ENCODE results near the gene MYLIP. TPM values are rescaled to one million over a fixed set of nuclear protein-coding genes. Genes with fewer than 3 reads are reported as not detected.

Gene MYLIP
- total RNA-seq, 1 experiment from 2014 or later: 12.5 TPM

DNA sequence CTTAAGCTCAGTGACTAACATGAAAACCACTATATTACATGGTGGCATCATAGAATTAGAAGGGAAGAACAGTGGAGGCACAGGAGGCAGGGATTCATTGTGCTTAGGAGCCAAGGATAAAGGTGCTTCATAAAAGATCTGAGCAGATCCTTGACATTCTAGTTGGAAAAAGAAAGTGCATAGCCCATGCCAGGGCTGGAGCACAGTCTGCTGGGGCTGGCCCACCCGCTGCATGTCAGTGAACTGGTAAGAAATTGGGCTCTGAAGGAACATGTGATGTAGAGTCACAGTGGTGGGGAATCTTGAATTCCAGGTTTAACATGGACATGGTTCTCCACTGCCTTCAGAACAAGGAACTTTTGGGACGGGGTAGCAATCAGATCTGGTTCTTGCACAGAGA is 20.4 kb downstream of the MYLIP start:
- H3K36me3 ChIP-seq (ENCODE audit: low read depth, low read length): peaks cover 23% of the 10 kb centered on the region
- no peaks in the 10 kb centered on the region for H4K20me1 ChIP-seq (ENCODE audit: low read length)
- no peak overlapping the region for H3K9ac ChIP-seq (ENCODE audit: low read length)
- TF ChIP-seq, protein P1, sequence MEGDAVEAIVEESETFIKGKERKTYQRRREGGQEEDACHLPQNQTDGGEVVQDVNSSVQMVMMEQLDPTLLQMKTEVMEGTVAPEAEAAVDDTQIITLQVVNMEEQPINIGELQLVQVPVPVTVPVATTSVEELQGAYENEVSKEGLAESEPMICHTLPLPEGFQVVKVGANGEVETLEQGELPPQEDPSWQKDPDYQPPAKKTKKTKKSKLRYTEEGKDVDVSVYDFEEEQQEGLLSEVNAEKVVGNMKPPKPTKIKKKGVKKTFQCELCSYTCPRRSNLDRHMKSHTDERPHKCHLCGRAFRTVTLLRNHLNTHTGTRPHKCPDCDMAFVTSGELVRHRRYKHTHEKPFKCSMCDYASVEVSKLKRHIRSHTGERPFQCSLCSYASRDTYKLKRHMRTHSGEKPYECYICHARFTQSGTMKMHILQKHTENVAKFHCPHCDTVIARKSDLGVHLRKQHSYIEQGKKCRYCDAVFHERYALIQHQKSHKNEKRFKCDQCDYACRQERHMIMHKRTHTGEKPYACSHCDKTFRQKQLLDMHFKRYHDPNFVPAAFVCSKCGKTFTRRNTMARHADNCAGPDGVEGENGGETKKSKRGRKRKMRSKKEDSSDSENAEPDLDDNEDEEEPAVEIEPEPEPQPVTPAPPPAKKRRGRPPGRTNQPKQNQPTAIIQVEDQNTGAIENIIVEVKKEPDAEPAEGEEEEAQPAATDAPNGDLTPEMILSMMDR (conservative IDR thresholded peaks at IDR 0.05; ENCODE audit: low read depth, low read length): no peak
- TF ChIP-seq EZH2 (IDR thresholded peaks at IDR 0.05; ENCODE audit: low read length, unreplicated experiment) (no peak), EZH2phosphoT487 (IDR thresholded peaks at IDR 0.05; ENCODE audit: borderline replicate concordance, low read length) (no peak)
- no peaks in the 10 kb centered on the region for H3K9me2 ChIP-seq (replicated peaks; ENCODE audit: low read length)
- H3F3A ChIP-seq (ENCODE audit: low read length, unreplicated experiment): no peaks in the 10 kb centered on the region
- H3K79me2 ChIP-seq (ENCODE audit: low read length): no peaks in the 10 kb centered on the region
- no peak overlapping the region for H2AFZ ChIP-seq (ENCODE audit: low read length)
- H3K27me3 ChIP-seq (ENCODE audit: low read length): no peaks in the 10 kb centered on the region
- H3K4me2 ChIP-seq (ENCODE audit: low read length): no peak overlapping the region
- no peaks in the 10 kb centered on the region for H3K9me3 ChIP-seq (ENCODE audit: low read length)
- ChIA-PET POLR2A (ENCODE audit: unreplicated experiment) (interaction anchor here (0.5 kb wide), 1 partner anchor 49 kb away, joined by 5 read pairs; no protein-coding TSS in a partner anchor), CTCF (no interaction called here)
- intact Hi-C loops (cut with micrococcal nuclease): no loop called here
- no peak for ATAC-seq
- no TSS peak for BruUV-seq (replicated peaks)
- no peak for DNase-seq
- H3K4me1 ChIP-seq (ENCODE audit: insufficient read depth, low read length): no peaks in the 10 kb centered on the region
- no peak overlapping the region for H3K27ac ChIP-seq (ENCODE audit: low read length)
- H3K4me3 ChIP-seq (ENCODE audit: low read length): no peak overlapping the region

DNA sequence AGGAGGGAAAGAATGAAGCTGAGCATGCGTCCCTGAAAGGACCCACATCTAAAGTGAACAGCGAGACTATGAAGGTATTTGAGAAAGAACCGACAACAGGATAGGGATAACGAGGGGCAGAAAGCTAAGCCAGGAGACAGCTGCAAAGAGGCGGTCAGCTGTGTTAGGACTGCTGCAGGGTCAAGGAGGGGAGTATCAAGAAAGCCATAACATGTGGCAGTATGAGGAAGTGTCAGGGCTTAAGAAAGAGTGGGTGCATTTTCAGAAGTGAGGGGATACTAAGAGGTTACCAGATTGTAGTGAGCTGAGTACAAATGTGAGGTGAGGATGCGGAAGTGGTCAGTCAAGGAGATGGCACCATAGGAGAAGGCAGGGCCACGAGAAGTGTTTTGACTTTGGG is 21.2 kb downstream of the MYLIP start:
- intact Hi-C loops (cut with micrococcal nuclease): no loop called here
- Histone ChIP-seq H3K9me2 (replicated peaks; ENCODE audit: low read length) (no peaks in the 10 kb centered on the region), H3K9me3 (ENCODE audit: low read length) (no peaks in the 10 kb centered on the region), H3F3A (ENCODE audit: low read length, unreplicated experiment) (no peaks in the 10 kb centered on the region), H3K9ac (ENCODE audit: low read length) (no peak overlapping the region), H3K36me3 (ENCODE audit: low read depth, low read length) (peaks cover 16% of the 10 kb centered on the region), H3K79me2 (ENCODE audit: low read length) (no peaks in the 10 kb centered on the region), H2AFZ (ENCODE audit: low read length) (no peak overlapping the region), H3K4me2 (ENCODE audit: low read length) (no peak overlapping the region), H3K4me1 (ENCODE audit: insufficient read depth, low read length) (no peaks in the 10 kb centered on the region), H3K27ac (ENCODE audit: low read length) (no peak overlapping the region), H3K4me3 (ENCODE audit: low read length) (no peak overlapping the region), H4K20me1 (ENCODE audit: low read length) (no peaks in the 10 kb centered on the region), H3K27me3 (ENCODE audit: low read length) (no peaks in the 10 kb centered on the region)
- no TSS peak for BruUV-seq (replicated peaks)
- ATAC-seq (no peak), DNase-seq (no peak)
- POLR2A ChIA-PET (ENCODE audit: unreplicated experiment): no interaction called here
- TF ChIP-seq EZH2 (IDR thresholded peaks at IDR 0.05; ENCODE audit: low read length, unreplicated experiment): no peak
- TF ChIP-seq, protein P1 (conservative IDR thresholded peaks at IDR 0.05; ENCODE audit: low read depth, low read length): no peak
- no peak for TF ChIP-seq EZH2phosphoT487 (IDR thresholded peaks at IDR 0.05; ENCODE audit: borderline replicate concordance, low read length)
- CTCF ChIA-PET: no interaction called here

DNA sequence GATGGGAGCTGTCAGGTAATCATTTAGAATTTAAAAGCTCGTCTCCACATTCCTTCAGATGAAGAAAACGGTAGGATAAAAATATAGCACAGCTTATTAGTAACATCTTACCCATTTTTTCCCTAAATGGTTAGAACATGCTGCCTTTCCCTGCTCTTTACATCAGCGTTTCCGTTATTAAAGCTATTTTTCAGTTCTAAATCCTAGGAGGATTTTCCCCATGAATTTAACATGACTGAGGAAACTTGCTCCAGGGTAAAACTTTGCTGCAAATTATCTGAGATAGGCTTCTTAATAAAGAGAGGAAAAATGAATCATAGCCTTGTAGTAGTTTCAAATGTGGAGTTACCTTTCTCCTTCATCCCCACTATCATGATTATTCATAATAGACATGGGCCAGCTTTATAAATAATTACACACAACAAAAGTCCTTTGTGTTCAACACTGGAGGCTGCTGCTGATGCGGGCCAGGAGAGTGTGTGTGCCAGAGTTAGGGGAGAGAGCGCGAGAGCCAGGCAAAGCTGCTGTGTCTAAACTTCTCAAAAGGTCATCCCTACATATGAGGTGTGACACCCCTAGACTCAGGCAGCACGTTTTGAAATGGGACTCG is 24.4 kb downstream of the MYLIP start:
- intact Hi-C loops (cut with micrococcal nuclease): no loop called here
- Histone ChIP-seq H4K20me1 (ENCODE audit: low read length) (no peaks in the 10 kb centered on the region), H3F3A (ENCODE audit: low read length, unreplicated experiment) (no peaks in the 10 kb centered on the region), H3K4me1 (ENCODE audit: insufficient read depth, low read length) (no peaks in the 10 kb centered on the region), H3K9me2 (replicated peaks; ENCODE audit: low read length) (no peaks in the 10 kb centered on the region), H3K27me3 (ENCODE audit: low read length) (no peaks in the 10 kb centered on the region), H3K79me2 (ENCODE audit: low read length) (no peaks in the 10 kb centered on the region), H3K4me2 (ENCODE audit: low read length) (no peak overlapping the region), H3K9ac (ENCODE audit: low read length) (no peak overlapping the region), H3K27ac (ENCODE audit: low read length) (no peak overlapping the region), H3K9me3 (ENCODE audit: low read length) (no peaks in the 10 kb centered on the region), H2AFZ (ENCODE audit: low read length) (no peak overlapping the region), H3K36me3 (ENCODE audit: low read depth, low read length) (peaks cover 4% of the 10 kb centered on the region; the same call in 1 of the 2 replicates), H3K4me3 (ENCODE audit: low read length) (no peak overlapping the region)
- TF ChIP-seq EZH2phosphoT487 (IDR thresholded peaks at IDR 0.05; ENCODE audit: borderline replicate concordance, low read length): no peak
- no peak for TF ChIP-seq EZH2 (IDR thresholded peaks at IDR 0.05; ENCODE audit: low read length, unreplicated experiment)
- CTCF ChIA-PET: no interaction called here
- ATAC-seq (no peak; the same call in 1 of the 2 replicates), DNase-seq (no peak)
- POLR2A ChIA-PET (ENCODE audit: unreplicated experiment): no interaction called here
- no TSS peak for BruUV-seq (replicated peaks)

Measured in PC-3 (cell line).